GM12892 (cell line): ENCODE data around the gene LOXL3.

ENCODE experiments used
- DNase-seq: peaks from one replicate; pipeline ENCODE4 v3.0.0; 2011; ENCODE audit not compliant: insufficient read length
- FAIRE-seq: peaks from 2 replicates; lab custom pipeline; 2011; peaks lifted over from hg19 to GRCh38; lab: Jason Lieb, UNC
- POLR2A ChIP-seq: IDR thresholded peaks from 2 replicates; pipeline ENCODE4 v1.6.1; 2011; ENCODE audit warnings: low read depth, low read length, control low read depth
- POLR2AphosphoS5 ChIP-seq: IDR thresholded peaks from 2 replicates; pipeline ENCODE4 v1.6.1; 2011; ENCODE audit warnings: low read depth, low read length, control low read depth
- TAF1 ChIP-seq: IDR thresholded peaks from 2 replicates; pipeline ENCODE4 v1.6.1; 2011; ENCODE audit warnings: low read depth, mild to moderate bottlenecking, control low read depth, low read length, borderline replicate concordance

Gene LOXL3

DNA sequence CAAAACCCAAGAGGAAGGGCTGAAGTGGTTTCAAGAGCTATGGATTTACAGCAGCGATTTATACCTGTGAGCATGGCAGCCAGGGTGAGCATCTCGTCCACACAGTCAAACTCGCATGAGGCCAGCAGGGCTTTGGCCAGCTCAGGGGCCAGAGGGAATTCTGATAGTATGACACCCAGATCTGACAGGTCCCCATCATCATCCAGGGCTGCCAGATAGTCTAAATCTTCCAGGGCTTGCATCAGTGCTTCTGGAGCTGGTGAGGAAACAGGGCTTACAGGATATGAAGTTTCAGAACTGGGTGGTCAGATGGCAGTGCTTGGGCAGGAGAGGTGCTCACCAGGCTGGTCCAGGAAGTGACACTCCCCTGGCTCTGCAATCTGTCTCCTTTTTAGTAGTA lies 31.2 kb downstream of the LOXL3 start:
- no peak for FAIRE-seq
- no peak for DNase-seq
- TF ChIP-seq POLR2AphosphoS5 (no peak), TAF1 (no peak), POLR2A (no peak)

- no peak for FAIRE-seq
Observed at GRCh38 chr2:74516650-74517049, 37.1 kb downstream of the LOXL3 start.

GRCh38 chr2:74515981-74516633 lies 37.6 kb downstream of the LOXL3 start:
- FAIRE-seq (no peak), DNase-seq (peak; percentile 88)
- no peak for TF ChIP-seq TAF1
- TF ChIP-seq POLR2AphosphoS5 = no peak
- TF ChIP-seq POLR2A = no peak

More at GRCh38 chr2:74516650-74517049, 37.1 kb downstream of the LOXL3 start:
- no peak for DNase-seq
- no peak for TF ChIP-seq TAF1
- no peak for TF ChIP-seq POLR2AphosphoS5
- no peak for TF ChIP-seq POLR2A

- DNase-seq (no peak), FAIRE-seq (no peak)
- no peak for TF ChIP-seq POLR2A
- TF ChIP-seq TAF1 = no peak
- TF ChIP-seq POLR2AphosphoS5 = no peak
Observed at GRCh38 chr2:74515271-74515980, 38.3 kb downstream of the LOXL3 start.

- no peak for TF ChIP-seq POLR2A
- no peak for DNase-seq
- no peak for FAIRE-seq
Observed at GRCh38 chr2:74514368-74515270, 39.1 kb downstream of the LOXL3 start, which contains the start of gene TLX2. Gene TLX2, plus strand, starts transcription at chr2:74514450. Its CDS starts 357 bp downstream, at chr2:74514807.

DNA sequence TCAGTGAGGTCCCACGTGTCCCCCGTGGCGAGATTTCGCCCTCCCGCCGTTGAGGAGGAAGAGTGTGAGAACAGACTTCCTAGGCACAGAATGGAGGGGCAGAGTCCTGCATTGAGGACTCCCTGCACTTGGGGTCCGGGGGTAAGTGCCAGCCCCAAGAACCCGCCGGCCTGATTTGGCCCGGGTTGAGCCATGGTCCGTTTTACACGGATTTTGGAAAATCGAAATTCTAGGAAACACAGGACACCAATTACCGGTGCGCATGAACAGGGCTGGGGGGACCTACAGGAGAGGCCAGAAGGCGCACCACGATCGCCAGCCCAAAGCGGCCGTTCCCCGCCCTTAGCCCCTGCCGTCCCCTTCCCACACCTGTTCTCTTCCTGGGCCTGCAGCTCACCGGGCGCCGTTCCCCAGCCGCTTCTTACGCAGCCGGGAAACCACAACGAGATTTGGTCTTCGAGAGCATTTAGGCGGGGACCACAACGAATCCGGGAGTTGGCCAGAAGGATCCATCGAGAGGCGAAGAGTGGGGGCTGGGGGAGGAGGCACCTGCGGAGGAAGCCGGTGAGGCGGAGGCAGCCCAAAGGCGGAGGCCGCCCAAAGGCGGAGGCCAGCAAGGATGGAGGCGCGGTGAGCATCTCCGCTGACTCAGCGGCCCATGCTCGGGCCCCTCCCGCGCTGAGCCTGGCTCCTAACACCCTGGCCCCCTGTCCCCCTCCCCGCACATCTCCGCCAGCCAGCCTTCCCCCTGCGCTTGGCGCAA lies 40.0 kb downstream of the LOXL3 start:
- TF ChIP-seq POLR2A = no peak
- TF ChIP-seq TAF1 = no peak
- no peak for TF ChIP-seq POLR2AphosphoS5
- DNase-seq (no peak), FAIRE-seq (peak; percentile 69)

DNA sequence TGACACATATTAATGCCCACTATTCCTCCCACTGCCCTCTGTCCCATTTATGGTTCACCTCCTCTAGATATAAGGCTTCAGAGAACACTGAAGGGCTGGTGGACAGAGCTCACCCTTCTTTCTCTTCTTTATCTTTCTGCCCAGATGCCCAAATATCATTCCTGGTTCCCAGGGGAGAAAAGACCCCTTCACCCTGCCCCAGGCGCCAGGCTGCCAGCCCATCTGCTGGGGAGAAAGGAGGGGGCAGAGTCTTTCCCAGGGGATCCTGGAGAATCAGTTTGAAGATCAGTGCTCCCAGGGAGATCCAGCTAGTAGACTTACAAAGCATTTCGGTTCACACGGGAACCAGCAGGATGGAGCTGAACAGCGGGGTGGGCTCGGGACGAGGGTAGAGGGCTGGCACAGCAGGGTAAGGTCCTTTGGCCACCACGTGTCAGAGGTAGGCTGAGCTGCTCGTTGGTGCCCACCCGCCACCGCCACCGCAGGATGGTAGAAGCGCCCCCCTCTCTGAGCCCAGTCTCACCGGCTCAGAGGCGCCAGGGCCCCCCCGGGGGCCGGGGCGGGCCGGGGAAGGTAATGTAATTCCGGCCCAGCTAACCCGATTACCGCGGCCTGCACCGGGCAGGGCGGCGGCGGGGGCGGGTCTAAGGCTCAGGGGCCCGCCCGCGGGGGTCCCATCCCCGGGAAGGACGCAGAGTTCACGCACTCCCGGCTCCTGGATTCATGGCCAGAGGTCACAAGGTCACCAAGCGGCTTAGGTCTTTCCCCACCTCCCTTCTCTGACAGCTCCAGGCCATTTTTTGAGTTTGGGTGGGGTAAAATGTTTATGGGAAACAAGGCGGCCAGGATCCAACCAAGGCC lies 40.8 kb downstream of the LOXL3 start:
- FAIRE-seq = no peak
- no peak for TF ChIP-seq POLR2AphosphoS5
- TF ChIP-seq TAF1 = no peak
- TF ChIP-seq POLR2A = no peak
- no peak for DNase-seq

DNA sequence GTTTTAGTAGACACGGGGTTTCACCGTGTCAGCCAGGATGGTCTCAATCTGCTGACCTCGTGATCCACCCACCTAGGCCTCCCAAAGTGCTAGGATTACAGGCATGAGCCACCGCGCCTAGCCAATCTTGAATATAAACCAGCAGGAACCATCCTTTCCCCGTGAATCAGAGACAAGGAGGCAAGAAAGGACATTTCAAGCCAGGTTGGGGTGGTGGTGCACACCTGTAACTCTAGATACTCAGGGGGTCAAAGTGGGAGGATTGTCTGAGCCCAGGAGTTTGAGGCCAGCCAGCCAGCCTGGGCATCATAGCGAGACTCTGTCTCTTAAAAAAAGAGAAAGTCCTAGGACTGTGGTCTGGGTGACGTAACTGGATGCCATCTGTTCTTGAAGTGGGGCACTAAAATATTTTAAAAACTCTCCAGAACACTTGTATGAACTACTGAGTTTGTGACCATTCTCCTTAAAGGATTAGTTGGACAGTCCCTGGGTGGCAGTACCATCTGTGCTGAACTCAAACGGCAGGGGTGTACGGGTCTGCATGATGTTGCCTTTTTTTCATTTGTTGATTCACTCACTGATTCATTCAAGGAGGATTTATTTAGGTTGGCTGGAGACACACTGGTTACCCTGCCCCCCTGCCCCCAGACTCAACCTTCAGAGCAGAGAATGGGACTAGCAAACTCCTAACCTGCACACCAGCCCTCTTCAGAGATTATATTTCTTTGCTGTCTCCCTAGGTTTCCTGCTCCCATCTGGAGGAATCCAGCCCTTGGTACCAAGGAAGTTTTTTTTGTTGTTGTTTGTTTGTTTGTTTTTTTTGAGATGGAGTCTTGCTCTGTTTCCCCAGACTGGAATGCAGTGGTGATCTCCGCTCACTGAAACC lies 42.4 kb downstream of the LOXL3 start:
- DNase-seq (no peak), FAIRE-seq (no peak)
- TF ChIP-seq POLR2AphosphoS5 (no peak), TAF1 (no peak), POLR2A (no peak)

GRCh38 chr2:74510272-74510671 lies 43.5 kb downstream of the LOXL3 start:
- TF ChIP-seq POLR2AphosphoS5 = no peak
- no peak for TF ChIP-seq POLR2A
- no peak for TF ChIP-seq TAF1
- DNase-seq (no peak), FAIRE-seq (no peak)
